ENCODE results near the gene PDIA5.

PDIA5 gene

DNA sequence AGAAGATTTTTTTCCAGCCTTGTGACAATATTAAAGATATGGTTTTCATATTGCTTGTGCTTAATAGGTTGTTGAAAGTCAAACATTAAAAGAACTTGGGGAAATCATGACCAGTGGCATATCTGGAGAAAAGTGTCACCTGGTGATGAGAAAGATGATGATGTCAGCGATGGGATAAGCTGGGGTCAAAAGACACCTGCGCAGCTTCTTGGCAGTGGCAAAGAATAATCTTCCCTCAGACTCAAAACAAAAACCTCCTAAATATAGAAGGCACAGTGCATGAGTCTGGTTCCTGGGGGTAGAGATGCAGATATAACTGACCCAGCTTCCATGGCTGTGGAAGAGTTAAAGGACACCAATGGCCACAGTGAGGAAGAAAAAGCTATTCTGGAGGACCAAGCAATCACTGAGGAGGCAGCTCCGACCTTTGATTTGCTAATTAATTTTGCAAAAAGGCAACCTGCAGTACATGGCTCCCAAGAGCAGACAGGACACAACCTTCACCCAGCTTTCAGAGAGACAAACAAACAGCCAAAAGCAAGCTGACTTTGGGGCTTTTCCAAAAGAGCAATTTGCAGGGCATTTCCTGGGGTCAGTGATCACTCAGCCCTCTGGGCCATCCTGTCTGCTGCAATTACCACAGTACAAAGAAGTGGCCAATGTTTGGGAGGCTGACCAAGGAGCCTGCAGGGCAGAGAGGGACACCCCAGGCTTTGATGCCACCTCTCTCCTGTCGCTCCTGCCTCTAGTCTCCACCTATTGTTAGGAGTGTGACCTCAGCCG lies 21.7 kb upstream of the PDIA5 start:
- no peaks in the 10 kb centered on the region for H3K27me3 ChIP-seq (ENCODE audit: insufficient read depth, low read length)
- H3K9me3 ChIP-seq (ENCODE audit: insufficient read depth, low read depth, low read length) = no peaks in the 10 kb centered on the region
- WGBS = 62% methylated on average over 5 of the region's 5 CpGs
- no peaks in the 10 kb centered on the region for H3K36me3 ChIP-seq (ENCODE audit: insufficient read depth, low read length)
- no peak overlapping the region for H3K27ac ChIP-seq (ENCODE audit: low read depth, low read length)
- H3K9ac ChIP-seq (ENCODE audit: low read depth, low read length) = no peak overlapping the region
- H3K4me3 ChIP-seq (ENCODE audit: low read length) = no peak overlapping the region
- H3K4me1 ChIP-seq (ENCODE audit: insufficient read depth, low read length) = peaks cover 8% of the 10 kb centered on the region; the same call in 1 of the 2 replicates

DNA sequence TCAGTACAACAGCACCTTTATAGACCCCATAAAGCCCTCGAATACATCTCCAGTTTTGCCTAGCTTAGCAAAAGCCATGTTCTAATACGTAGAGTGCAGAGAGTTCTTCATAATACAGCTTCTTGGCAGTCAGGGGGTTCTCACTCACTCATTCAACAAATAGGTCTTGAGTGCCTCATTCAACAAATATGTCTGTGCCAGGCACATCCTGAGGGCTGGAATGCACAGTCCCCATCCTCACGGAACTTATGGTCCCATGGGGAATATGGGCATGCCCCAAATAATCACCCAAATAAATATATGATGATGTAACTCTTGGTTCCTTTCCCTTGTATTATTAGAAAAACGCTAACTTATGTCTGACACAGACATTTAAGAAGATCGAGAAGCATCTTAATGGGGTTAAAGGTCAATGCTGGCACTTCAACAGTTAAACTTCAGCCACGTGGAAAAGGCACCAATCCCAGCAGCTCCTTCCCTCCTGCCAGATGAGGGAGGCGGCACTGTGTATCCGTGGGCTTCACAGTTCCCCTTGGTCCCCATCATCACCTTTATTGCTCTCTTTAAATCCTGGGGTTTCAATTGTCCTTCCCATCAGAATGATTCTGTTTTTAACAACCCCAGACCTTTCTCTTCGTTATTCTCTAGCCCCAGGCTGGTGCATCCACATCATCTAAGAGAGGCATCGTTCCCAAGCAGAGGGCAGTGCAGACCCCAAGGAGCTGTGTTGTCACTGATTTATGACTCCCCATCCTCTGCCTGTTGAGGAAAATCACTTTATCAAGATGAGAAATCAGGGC lies 20.4 kb upstream of the PDIA5 start:
- Histone ChIP-seq H3K27ac (ENCODE audit: low read depth, low read length) (no peak overlapping the region), H3K27me3 (ENCODE audit: insufficient read depth, low read length) (no peaks in the 10 kb centered on the region), H3K9me3 (ENCODE audit: insufficient read depth, low read depth, low read length) (no peaks in the 10 kb centered on the region), H3K36me3 (ENCODE audit: insufficient read depth, low read length) (no peaks in the 10 kb centered on the region), H3K4me3 (ENCODE audit: low read length) (no peak overlapping the region), H3K4me1 (ENCODE audit: insufficient read depth, low read length) (peaks cover 8% of the 10 kb centered on the region; the same call in 1 of the 2 replicates), H3K9ac (ENCODE audit: low read depth, low read length) (no peak overlapping the region)
- WGBS = 74% methylated on average over 10 of the region's 10 CpGs

GRCh38 chr3:123047062-123047319 lies 19.8 kb upstream of the PDIA5 start:
- Histone ChIP-seq H3K4me3 (ENCODE audit: low read length) (no peak overlapping the region), H3K9ac (ENCODE audit: low read depth, low read length) (no peak overlapping the region), H3K27me3 (ENCODE audit: insufficient read depth, low read length) (no peaks in the 10 kb centered on the region), H3K9me3 (ENCODE audit: insufficient read depth, low read depth, low read length) (no peaks in the 10 kb centered on the region), H3K4me1 (ENCODE audit: insufficient read depth, low read length) (peaks cover 8% of the 10 kb centered on the region; the same call in 1 of the 2 replicates), H3K27ac (ENCODE audit: low read depth, low read length) (no peak overlapping the region), H3K36me3 (ENCODE audit: insufficient read depth, low read length) (no peaks in the 10 kb centered on the region)
- WGBS = 90% methylated on average over 3 of the region's 3 CpGs

GRCh38 chr3:123048480-123049237 lies 18.2 kb upstream of the PDIA5 start:
- H3K4me1 ChIP-seq (ENCODE audit: insufficient read depth, low read length) = peaks cover 8% of the 10 kb centered on the region; the same call in 1 of the 2 replicates
- 87% methylated on average over 13 of the region's 13 CpGs for WGBS
- H3K4me3 ChIP-seq (ENCODE audit: low read length) = no peak overlapping the region
- no peaks in the 10 kb centered on the region for H3K27me3 ChIP-seq (ENCODE audit: insufficient read depth, low read length)
- no peaks in the 10 kb centered on the region for H3K9me3 ChIP-seq (ENCODE audit: insufficient read depth, low read depth, low read length)
- no peak overlapping the region for H3K27ac ChIP-seq (ENCODE audit: low read depth, low read length)
- no peaks in the 10 kb centered on the region for H3K36me3 ChIP-seq (ENCODE audit: insufficient read depth, low read length)
- no peak overlapping the region for H3K9ac ChIP-seq (ENCODE audit: low read depth, low read length)

DNA sequence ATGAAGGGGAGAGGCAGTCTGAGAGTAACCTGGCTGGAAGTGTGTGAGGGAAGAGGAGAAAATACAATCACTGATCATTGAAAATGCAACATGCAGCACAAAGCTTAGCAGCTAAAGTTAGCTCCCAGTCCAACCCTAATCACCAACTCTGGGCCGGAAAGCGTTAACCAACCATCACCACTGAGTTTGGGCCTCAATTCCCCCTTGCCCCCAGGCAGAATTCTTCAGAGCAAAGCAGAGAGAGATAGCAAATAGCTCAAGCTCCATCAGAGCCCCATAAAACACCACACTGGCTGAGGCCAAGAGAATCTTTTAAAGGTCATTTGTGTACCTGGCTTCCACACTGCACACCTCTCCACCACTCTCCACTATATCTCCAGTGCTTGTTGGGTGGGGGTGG lies 16.2 kb upstream of the PDIA5 start:
- Histone ChIP-seq H3K36me3 (ENCODE audit: insufficient read depth, low read length) (no peaks in the 10 kb centered on the region), H3K4me1 (ENCODE audit: insufficient read depth, low read length) (peaks cover under 1% of the 10 kb centered on the region; the same call in 1 of the 2 replicates), H3K27me3 (ENCODE audit: insufficient read depth, low read length) (no peaks in the 10 kb centered on the region), H3K9me3 (ENCODE audit: insufficient read depth, low read depth, low read length) (no peaks in the 10 kb centered on the region), H3K9ac (ENCODE audit: low read depth, low read length) (no peak overlapping the region), H3K27ac (ENCODE audit: low read depth, low read length) (no peak overlapping the region), H3K4me3 (ENCODE audit: low read length) (no peak overlapping the region)
- WGBS = 85% methylated on average over 2 of the region's 2 CpGs

DNA sequence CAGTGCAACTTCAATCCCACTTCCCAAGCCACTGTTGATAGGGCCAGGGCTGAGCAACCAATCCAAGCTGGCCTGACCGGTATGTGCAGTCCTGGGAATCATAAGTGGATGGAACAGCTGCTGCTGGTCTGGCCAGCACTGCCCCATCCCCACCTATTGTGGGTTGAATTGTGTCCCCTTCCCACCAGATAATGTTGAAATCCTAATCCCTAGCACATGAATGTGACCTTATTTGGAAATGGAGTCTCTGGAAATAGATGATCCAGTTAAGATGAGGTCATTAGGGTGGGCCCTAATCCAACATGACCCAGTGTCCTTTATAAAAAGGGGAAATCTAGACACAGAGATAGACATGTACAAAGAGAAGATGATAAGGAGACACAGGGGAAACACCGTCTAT lies 13.7 kb upstream of the PDIA5 start:
- WGBS = 93% methylated on average over 2 of the region's 2 CpGs
- Histone ChIP-seq H3K9me3 (ENCODE audit: insufficient read depth, low read depth, low read length) (no peaks in the 10 kb centered on the region), H3K4me1 (ENCODE audit: insufficient read depth, low read length) (no peaks in the 10 kb centered on the region), H3K4me3 (ENCODE audit: low read length) (no peak overlapping the region), H3K36me3 (ENCODE audit: insufficient read depth, low read length) (no peaks in the 10 kb centered on the region), H3K27me3 (ENCODE audit: insufficient read depth, low read length) (no peaks in the 10 kb centered on the region), H3K27ac (ENCODE audit: low read depth, low read length) (no peak overlapping the region), H3K9ac (ENCODE audit: low read depth, low read length) (no peak overlapping the region)

DNA sequence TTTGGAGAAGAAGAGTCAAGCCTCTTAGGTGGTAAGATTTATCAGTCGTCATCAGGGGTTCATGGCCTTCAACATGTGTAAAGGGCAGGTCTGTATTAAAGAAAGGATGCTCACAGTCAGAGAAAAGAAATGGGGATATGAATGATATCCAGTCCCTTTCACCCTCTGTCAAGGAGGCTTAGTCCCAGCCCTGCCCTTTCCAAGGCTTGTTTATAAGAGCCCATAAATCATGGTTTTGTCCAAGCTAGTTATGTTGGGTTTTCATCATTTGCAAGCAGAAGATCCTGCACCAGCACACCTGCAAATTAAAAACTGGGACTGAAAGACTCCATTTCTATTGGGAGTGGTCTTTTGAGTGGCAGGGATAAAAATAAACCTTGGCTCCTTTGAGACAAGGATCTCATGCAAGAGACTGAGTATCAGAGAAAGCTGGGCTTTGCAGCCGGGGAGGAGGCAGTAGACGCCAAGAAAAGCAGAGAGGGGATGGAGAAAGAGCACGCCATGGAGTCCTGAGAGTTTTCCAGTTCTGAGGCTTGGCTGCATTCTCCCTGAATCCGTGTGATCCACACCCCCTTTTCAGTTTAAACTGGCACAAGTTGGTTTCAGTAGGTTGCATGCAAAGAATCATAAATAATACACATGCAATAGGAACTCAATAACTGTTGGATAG lies 12.6 kb upstream of the PDIA5 start:
- no peaks in the 10 kb centered on the region for H3K4me1 ChIP-seq (ENCODE audit: insufficient read depth, low read length)
- no peaks in the 10 kb centered on the region for H3K36me3 ChIP-seq (ENCODE audit: insufficient read depth, low read length)
- 72% methylated on average over 5 of the region's 5 CpGs for WGBS
- no peaks in the 10 kb centered on the region for H3K9me3 ChIP-seq (ENCODE audit: insufficient read depth, low read depth, low read length)
- no peaks in the 10 kb centered on the region for H3K27me3 ChIP-seq (ENCODE audit: insufficient read depth, low read length)
- no peak overlapping the region for H3K27ac ChIP-seq (ENCODE audit: low read depth, low read length)
- H3K9ac ChIP-seq (ENCODE audit: low read depth, low read length) = no peak overlapping the region
- no peak overlapping the region for H3K4me3 ChIP-seq (ENCODE audit: low read length)

GRCh38 chr3:123054931-123055330 lies 11.9 kb upstream of the PDIA5 start:
- WGBS = 88% methylated on average over 4 of the region's 4 CpGs
- no peak overlapping the region for H3K9ac ChIP-seq (ENCODE audit: low read depth, low read length)
- no peak overlapping the region for H3K4me3 ChIP-seq (ENCODE audit: low read length)
- H3K27me3 ChIP-seq (ENCODE audit: insufficient read depth, low read length) = no peaks in the 10 kb centered on the region
- H3K36me3 ChIP-seq (ENCODE audit: insufficient read depth, low read length) = no peaks in the 10 kb centered on the region
- no peak overlapping the region for H3K27ac ChIP-seq (ENCODE audit: low read depth, low read length)
- H3K4me1 ChIP-seq (ENCODE audit: insufficient read depth, low read length) = no peaks in the 10 kb centered on the region
- H3K9me3 ChIP-seq (ENCODE audit: insufficient read depth, low read depth, low read length) = no peaks in the 10 kb centered on the region

DNA sequence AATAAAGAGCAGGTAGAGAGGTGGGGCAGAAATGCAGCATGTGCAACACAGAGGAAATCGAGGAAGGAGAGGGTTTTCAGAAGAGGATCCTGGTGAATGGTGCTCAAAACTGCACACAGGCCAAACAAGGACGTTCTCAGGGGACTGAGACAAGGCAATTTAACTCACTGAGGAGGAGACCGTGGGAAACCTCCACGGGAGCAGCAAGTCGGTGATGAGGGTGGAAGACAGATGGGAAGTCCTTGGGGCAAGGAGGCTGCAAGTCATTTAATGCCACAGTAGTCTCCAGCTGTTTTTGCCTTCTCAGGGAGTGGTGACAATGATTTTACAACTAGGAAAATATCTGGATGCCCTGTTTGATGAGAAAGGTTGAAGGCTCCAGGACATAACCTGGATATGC lies 11.5 kb upstream of the PDIA5 start:
- Histone ChIP-seq H3K27ac (ENCODE audit: low read depth, low read length) (no peak overlapping the region), H3K4me3 (ENCODE audit: low read length) (no peak overlapping the region), H3K9me3 (ENCODE audit: insufficient read depth, low read depth, low read length) (no peaks in the 10 kb centered on the region), H3K4me1 (ENCODE audit: insufficient read depth, low read length) (no peaks in the 10 kb centered on the region), H3K36me3 (ENCODE audit: insufficient read depth, low read length) (no peaks in the 10 kb centered on the region), H3K9ac (ENCODE audit: low read depth, low read length) (no peak overlapping the region), H3K27me3 (ENCODE audit: insufficient read depth, low read length) (no peaks in the 10 kb centered on the region)
- WGBS = 82% methylated on average over 5 of the region's 5 CpGs

- Histone ChIP-seq H3K9ac (ENCODE audit: low read depth, low read length) (no peak overlapping the region), H3K27me3 (ENCODE audit: insufficient read depth, low read length) (no peaks in the 10 kb centered on the region; the same call in 1 of the 2 replicates), H3K9me3 (ENCODE audit: insufficient read depth, low read depth, low read length) (no peaks in the 10 kb centered on the region), H3K4me1 (ENCODE audit: insufficient read depth, low read length) (no peaks in the 10 kb centered on the region), H3K27ac (ENCODE audit: low read depth, low read length) (no peak overlapping the region), H3K36me3 (ENCODE audit: insufficient read depth, low read length) (no peaks in the 10 kb centered on the region), H3K4me3 (ENCODE audit: low read length) (no peak overlapping the region)
- 95% methylated on average over 5 of the region's 5 CpGs for WGBS
Observed at GRCh38 chr3:123058505-123058904, 8.3 kb upstream of the PDIA5 start.

GRCh38 chr3:123060054-123060453 lies 6.8 kb upstream of the PDIA5 start:
- Histone ChIP-seq H3K36me3 (ENCODE audit: insufficient read depth, low read length) (no peaks in the 10 kb centered on the region), H3K9me3 (ENCODE audit: insufficient read depth, low read depth, low read length) (no peaks in the 10 kb centered on the region), H3K4me3 (ENCODE audit: low read length) (no peak overlapping the region), H3K27me3 (ENCODE audit: insufficient read depth, low read length) (peaks cover 4% of the 10 kb centered on the region; the same call in 1 of the 2 replicates), H3K27ac (ENCODE audit: low read depth, low read length) (no peak overlapping the region), H3K9ac (ENCODE audit: low read depth, low read length) (no peak overlapping the region), H3K4me1 (ENCODE audit: insufficient read depth, low read length) (no peaks in the 10 kb centered on the region)
